HG03103 (cell line): ENCODE measurements around the gene DNAJA3.

Experiments
- ATAC-seq: cut with Tn5 transposase; IDR thresholded peaks from one replicate; pipeline ENCODE4 v1.9.1; 2021; ENCODE audit warnings: low read depth; ENCODE audit not compliant: unreplicated experiment

Gene DNAJA3

DNA sequence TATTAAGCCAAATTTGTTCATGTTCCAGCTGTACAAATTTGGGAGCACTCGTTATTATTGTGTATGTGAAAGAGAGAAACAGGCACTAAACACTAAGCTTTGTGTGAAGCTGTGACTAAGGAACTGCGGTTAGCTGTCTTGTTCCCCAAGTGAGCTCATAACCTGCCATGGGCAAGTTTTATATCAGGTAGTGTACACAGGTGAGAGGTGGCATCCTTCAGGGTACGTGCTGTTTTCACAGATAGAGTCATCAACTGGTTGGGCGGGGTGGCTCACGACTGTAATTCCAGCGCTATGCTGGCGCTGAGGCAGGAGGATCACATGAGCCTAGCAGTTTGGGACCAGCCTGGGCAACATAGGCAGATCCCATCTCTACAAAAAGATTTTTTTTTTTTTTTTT lies 2.8 kb downstream of the DNAJA3 start:
- no peak for ATAC-seq

DNA sequence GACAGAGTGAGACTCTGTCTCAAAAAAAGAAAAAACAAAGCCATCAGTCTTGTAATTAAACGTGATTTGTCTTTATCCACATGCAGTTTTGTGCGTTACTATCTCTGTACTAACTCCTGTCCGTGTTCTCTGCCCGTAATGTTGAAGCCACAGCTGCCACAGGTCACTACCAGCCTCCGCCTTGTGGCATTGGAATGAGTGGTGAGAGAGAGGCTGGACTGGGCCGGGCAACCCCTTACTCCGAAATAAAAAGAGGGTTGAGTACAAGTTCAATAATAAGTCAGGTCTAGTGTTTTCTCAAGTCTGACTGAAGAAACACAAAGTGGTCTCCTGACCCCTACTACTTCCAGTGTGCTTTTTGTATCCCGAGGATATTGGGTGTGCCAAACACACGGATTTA lies 5.4 kb downstream of the DNAJA3 start:
- no peak for ATAC-seq

DNA sequence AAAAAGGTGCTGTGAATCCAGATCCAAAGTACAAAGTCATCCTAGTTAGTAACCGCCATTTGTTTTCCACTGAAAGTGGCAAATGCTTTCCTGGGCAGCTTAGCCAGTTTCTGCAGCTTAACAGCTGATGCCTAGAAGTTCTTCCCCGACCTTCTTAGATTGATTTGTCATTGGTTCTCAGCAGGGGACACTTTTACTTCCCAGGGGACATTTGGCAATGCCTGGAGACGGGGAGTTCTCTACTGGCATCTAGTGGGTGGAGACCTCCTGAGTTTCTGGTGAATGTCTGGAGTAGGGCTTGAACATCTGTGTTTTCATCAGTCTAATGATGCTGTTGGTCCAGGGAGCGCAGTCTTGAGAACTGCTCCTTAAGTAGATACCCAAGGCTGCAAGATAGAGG lies 7.6 kb downstream of the DNAJA3 start:
- no peak for ATAC-seq

DNA sequence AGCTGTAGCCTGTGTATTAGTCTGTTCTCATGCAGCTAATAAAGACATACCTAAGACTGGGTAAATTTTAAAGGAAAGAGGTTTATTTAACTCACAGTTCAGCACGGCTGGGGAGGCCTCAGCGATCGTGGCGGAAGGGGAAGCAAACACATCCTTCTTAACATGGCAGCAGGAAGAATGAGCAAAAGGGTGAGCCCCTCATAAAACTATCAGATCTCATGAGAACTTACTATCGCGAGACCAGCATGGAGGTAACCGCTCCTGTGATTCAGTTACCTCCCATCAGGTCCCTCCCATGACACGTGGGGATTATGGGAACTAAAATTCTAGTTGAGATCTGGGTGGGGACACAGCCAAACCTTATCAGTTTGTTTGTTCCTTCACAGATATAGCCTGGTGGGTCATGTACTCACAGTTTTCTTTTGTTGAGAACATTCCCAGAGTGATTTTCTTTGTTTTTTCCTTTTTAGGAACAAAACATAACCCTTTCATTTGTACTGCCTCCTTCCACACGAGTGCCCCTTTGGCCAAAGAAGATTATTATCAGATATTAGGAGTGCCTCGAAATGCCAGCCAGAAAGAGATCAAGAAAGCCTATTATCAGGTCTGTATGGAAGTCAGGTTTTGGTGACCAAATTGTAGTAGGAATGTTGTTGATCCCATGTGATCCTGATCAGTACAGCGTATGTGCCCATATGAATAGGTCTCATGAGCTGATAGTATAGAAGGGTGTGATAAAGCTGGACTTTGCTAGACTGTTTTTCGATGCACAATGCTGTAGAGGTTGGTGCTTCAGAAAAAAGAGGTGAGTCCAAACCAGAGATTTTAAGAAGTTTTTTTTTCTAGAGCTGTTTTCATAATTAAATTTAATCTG lies 8.5 kb downstream of the DNAJA3 start:
- no peak for ATAC-seq

DNA sequence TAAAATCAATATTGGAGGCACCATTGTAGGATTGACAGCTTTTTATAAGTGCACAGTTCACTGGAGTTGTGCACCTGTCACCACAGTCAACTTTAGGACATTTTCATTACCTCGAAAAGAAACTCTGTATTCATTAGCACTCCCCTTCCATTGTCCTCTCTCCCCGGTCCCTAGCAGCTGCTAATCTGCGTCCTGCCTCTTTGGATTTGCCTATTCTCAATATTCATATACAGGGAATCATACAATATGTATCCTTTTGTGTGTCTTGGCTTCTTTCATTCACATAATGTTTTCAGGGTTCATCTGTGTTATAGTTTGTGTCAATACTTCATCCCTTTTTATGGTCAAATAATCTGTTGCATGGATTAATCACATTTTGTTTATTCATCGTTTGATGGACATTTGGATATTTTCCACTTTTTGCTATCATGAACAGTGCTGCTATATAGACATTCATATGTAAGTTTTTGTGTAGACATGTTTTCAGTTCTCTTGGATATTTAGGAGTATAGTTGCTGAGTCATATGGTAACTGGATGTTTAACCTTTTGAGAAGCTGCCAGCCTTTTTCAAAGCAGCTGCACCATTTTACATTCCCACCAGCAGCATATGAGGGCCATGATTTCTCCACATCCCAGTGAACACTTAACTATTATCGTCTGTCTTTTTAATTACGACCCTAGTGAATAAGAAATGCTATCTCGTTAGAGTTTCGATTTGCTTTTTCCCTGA lies 9.8 kb downstream of the DNAJA3 start:
- no peak for ATAC-seq

DNA sequence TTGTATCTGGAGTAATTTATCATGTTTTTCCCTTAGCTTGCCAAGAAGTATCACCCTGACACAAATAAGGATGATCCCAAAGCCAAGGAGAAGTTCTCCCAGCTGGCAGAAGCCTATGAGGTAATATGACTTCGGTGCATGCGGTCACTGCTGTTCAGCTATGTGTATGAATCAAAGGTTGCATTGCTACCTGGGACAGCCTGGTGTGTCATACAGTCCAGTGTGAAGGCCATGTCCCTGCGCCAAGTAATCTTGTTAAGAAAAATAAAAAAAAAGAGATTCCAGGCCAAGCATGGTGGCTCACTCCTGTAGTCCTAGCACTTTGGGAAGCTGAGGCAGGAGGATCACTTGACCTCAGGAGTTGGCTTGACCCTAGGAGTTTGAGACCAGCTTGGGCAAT lies 11.7 kb downstream of the DNAJA3 start:
- no peak for ATAC-seq

DNA sequence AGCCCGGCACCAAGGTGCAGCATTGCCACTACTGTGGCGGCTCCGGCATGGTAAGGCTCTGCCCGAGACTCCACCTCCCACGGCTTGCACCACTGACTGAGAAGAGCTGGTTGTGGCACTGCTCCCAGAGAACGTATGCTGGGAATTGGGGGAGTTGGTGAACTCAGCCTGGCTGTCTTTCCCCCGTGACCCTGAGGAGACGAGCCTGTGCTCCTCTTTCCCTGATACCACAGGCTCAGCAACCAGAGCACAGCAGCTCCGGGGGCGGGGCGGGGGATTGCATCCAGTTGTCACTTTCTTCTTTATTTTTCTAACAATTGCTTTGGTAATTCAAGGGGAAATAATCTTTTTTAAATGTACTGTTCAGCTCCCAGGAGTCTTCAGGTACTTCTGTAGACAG lies 16.7 kb downstream of the DNAJA3 start:
- no peak for ATAC-seq

DNA sequence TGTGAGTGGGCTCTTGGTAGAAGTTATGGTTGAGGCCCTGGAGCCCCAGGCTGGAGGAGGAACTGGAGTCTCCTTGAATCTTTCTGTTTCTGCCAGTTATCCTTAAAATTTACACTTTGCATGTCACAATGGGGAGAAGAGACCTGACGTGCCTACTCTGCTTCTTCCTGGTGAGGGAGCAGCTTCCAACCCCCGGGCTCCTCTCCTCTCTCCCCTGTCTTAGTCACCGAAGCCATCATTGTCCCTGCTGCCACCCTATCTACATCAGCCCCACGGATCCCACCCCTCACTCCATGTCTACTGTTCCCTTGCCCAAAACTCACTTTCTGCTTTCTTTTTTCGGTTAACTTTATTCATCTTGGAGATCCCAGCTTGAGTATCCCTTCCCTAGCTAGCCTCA lies 17.6 kb downstream of the DNAJA3 start:
- ATAC-seq, result no peak

DNA sequence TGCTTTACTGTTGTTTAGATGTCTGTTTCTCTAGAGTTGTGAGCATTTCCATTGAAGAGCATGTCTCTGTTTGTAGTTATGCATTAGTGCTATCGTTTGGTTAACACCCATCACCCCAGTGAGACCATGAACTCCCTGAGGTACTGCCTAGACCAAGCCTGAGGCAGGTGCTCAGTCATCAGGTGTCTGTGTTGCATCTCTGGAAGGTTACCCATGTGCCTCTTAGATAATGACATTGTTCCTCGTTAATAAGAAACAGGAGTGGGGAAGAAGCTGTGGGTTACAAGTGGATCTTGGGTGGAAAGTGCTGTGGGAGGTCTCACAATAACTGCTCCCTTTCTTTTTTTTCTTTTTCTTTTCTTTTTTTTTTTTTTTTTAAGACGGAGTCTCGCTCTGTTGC lies 18.3 kb downstream of the DNAJA3 start:
- no peak for ATAC-seq

DNA sequence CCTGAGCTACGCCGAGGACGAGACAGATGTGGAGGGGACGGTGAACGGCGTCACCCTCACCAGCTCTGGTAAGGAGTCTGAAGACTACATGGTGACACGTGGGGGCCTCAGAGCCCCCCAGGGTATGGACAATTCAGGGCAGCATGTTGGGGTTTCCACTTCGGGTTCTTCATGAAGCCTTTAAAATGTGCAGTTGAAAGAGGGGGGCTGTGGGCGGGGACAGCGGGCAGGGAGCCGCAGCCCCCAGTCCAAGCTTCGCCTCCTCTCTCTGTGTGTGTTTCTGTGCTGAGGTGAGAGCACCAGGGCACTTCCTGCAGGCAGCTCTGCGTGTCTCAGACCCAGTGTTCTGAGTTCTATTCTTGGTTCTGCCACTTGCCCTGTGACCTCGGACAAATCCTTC lies 24.8 kb downstream of the DNAJA3 start:
- ATAC-seq, result no peak

DNA sequence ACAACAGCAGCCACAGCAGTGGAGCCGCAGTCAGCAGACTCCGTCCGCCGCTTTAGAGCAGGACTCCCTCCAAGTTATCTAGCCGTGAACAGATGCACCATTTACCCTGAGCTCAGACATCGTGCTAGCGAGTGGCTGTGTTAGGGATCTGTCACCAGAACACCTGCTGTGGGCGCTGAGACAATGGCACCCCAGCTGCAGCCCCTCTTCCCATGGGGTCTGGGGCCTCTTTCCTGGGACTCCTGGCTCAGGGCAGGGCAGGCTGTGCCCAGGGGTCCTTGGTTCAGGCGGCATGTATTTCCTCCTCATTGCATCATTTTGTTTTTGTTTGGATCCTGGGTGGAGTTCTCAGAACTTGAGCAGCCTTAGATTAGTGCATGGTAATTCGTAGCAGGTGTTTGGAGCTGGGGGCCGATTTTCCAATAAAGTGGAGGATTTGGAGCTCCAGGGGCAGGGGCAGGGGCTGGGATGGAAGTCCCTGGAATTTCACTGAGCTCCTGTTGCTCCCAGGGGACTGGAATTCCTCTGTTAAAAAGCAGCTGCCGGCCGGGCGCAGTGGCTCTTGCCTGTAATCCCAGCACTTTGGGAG lies 25.4 kb downstream of the DNAJA3 start:
- no peak for ATAC-seq

DNA sequence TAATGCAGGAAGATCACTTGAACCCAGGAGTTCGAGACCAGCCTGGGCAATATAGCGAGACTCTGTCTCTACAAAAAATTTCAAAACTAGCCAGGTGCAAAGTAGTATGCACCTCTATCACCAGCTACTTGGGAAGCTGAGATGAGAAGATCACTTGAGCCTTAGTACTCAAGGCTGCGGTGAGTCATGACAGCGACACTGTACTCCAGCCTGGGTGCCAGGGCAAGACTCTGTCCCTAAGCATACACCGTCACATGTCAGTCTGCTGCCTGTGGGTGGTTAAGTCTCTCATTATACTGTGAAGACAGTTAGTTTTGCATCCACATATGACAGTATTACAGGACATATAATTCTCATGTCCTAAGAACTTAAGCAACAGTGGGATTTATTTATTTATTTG lies 27.0 kb downstream of the DNAJA3 start:
- no peak for ATAC-seq

DNA sequence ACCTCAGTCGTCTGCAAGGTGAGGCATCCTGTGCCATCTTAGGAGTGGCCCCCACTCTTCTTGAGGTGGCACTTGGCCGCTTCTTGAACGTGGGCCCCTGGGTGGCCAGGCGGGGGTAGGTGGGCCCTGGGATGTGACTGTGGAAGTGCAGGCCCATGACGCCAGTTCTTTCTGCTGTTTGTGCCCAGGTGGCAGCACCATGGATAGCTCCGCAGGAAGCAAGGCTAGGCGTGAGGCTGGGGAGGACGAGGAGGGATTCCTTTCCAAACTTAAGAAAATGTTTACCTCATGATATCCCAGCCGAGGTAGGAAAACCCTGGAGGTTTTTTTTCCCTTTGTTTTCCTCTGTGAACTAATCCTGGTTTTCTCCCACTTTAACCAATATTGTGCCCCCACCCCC lies 29.0 kb downstream of the DNAJA3 start:
- no peak for ATAC-seq

DNA sequence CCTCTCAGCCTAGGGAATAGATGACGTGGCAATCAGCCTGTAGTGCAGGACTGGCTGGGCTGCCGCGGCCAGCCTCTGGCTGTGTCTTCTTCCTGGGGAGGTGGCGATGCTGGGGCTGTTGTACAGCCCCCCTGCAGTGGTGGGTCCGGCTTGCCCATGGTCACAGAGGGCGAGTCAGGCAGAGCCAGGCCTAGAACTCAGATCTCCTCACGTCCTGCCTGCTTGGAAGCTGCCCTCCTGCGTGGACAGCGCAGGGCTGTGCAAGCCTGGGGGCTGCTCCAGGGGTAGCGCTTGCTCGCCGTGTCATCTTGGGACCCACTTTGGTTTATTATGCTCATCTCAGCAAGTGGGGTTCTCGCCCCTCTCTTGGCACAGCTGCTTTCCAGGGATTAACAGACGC lies 29.4 kb downstream of the DNAJA3 start:
- ATAC-seq, result no peak

DNA sequence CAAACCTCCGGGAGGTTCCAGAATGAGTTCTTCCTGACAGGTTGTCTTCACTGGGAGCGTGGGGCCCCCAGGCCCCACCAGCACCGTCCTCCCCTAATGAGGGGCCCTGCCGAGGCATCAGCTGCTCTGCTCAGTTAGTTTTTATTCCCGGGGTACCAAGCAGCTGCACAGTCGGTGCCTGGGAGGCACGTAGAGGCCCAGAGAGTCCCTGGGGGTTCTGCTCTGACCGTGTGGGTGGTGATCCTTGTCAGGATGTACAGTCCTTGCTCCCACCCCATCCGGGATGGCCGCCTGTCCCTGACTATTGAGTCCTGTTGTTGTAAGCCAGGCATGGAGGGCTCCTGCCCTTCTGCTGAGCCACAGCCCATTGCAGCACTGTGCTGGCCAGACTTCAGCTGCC lies 30.3 kb downstream of the DNAJA3 start:
- ATAC-seq, result no peak

DNA sequence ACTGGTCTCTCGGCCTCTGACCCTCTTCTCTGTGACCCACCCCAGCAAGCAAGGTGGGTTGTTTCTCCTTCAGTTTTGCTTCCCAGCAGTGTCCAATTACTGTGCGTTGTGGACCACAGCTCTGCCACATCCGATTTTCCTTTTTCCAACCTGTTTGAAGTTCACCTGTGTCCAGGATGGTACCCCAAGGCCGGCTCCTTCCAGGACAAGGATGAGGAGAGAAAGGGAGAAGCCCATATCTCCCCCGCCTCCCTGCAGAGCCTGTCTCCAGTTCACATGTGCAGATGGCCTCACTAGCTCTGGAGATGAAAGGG lies 35.2 kb downstream of the DNAJA3 start:
- no peak for ATAC-seq

DNA sequence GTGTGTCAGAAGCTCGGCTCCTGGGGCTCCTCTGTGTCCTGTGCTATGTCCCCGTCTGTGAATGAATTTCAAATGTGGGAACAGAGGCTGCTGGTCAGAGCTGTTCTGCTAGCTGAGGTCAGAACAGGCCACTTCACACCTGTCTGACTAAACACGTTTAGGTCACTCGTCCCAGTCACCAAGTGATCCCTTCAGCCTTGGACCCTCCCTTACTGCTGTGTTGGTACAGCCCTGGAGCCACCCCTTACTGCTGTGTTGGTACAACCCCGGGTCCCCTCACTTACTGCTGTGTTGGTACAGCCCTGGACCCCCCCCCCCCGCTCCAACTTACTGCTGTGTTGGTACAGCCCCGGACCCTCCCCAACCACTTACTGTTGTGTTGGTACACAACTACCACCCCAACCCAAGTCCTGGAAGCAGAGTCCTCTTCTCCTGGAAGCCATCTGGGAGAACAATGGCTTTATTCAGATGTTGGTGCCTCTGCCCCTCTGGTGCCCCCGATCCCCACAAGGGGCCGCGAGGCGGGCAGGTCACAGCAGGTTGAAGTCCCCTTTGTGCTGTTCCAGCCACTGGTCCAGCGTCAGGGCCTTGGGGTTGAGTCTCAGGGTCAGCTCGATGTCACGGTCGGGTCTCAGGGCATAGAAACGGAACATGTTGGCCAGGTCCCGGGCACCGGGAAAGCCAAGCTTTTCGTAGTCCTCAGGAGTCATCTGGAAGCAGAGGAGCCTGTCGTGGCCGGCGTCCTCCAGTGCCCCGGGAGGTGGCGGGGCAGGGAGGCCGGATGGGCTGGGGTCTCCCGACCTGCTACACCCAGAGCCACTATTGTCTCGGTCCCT lies 35.8 kb downstream of the DNAJA3 start:
- ATAC-seq, result no peak

DNA sequence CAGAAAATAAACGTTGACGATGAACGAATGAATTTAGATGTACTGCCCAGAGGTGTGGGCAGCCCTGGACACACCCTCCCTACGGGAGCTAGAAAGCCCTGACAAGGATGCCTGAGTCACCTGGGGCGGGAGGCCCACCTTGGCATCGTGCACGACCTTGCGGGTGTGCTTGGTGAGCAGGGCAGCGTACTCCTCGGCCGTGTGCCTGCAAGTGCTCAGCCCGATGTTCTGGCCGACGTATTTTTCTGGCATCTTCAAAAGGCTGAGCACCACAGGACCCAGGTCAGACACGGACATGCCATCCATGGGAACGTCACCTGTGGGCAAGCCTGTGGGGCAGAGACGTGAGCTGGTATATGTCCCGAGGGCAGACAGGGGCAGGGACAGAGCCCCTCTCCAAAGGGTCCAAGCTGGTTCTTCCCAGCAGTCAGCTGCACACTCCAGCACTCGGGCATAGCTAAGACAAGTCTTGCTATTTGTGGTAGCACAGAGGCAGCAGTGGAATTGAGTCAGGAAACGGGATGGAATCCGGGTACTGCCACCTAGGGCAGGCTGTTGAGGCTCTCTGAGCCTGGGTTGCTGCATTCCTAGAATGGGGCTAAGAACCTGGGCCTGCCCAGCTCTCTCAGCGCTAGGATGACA lies 38.0 kb downstream of the DNAJA3 start:
- no peak for ATAC-seq

DNA sequence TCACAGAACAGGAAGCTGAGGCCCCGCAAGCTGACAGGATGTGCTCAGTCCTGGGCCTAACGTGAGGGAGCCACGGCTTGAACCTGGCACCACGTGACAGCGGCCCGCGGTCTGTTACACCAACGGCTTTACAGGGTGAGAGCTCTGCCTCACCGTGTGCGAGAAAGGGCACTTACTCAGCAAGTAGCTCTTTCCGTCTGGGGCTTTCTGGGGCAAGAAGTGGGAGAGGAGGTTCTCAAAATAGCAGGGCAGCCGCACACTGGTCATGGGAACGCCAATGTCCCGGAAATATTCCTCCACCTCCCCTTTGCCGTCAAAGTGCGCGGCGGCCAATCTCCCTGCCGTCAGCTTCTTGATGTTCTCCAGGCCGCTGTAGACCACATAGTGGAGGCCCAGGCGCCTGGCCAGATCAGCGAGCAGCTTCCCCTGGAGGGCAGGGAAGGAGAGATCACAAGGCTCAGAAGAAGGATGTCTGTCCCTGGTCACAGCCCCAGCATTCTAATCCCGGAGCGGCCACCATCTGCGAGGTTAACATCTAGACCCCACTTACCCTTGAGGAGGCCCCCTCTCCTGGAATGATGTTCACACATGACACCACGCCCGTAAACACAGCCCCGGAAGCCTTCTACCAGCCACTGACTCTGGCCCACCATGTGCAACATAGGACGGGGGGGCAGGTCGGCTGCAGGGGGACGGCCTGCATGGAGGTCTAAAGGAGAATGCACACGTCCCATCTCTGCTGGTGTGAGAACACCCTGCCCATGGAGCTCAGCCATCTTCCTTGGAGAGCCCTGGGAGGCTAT lies 40.5 kb downstream of the DNAJA3 start:
- no peak for ATAC-seq

DNA sequence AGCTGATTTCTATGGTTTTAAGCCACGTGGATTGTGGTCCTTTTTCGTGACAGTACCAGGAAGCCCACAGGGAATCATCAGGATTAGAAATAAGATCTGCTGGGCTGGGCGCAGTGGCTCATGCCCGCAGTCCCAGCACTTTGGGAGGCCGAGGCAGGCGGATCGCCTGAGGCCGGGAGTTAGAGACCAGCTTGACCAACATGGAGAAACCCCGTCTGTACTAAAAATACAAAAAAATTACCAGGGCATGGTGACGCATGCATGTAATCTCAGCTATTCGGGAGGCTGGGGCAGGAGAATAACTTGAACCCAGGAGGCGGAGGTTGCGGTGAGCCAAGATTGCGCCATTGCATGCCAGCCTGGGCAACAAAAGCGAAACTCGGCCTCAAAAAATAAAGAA lies 42.2 kb downstream of the DNAJA3 start:
- ATAC-seq, result no peak
